PFSK-1 (cell line): ENCODE measurements around the gene ARHGEF7.

Source experiments
- FOXP2 ChIP-seq: optimal IDR thresholded peaks from 2 replicates; pipeline ENCODE3; 2011; ENCODE audit warnings: borderline replicate concordance, control low read depth, inconsistent platforms; ENCODE audit not compliant: insufficient read depth; ENCODE audit errors: extremely low read length, extremely low read depth
- POLR2AphosphoS5 ChIP-seq: IDR thresholded peaks from 2 replicates; pipeline ENCODE4 v1.6.1; 2012; ENCODE audit warnings: low read depth, mild to moderate bottlenecking, control low read depth, low read length, moderate library complexity
- SIN3A ChIP-seq: IDR thresholded peaks from 2 replicates; pipeline ENCODE4 v1.6.1; 2012; ENCODE audit warnings: mild to moderate bottlenecking, low read length, moderate library complexity, borderline replicate concordance; ENCODE audit not compliant: insufficient read depth
- TAF1 ChIP-seq: IDR thresholded peaks from 2 replicates; pipeline ENCODE4 v1.6.1; 2012; ENCODE audit warnings: low read length, control low read depth, borderline replicate concordance; ENCODE audit not compliant: insufficient read depth
- TF ChIP-seq, protein P1 (sequence below), 2 experiments: IDR thresholded peaks; 2 replicates each; pipeline versions ENCODE4 v1.6.1 to v1.8.0; 2011 to 2012; ENCODE audit warnings: low read depth in 2 of 2, low read length in 2 of 2, control low read depth in 1 of 2, inconsistent platforms in 1 of 2, mild to moderate bottlenecking in 1 of 2, moderate library complexity in 1 of 2; ENCODE audit not compliant: insufficient read depth in 1 of 2

ARHGEF7 gene

DNA sequence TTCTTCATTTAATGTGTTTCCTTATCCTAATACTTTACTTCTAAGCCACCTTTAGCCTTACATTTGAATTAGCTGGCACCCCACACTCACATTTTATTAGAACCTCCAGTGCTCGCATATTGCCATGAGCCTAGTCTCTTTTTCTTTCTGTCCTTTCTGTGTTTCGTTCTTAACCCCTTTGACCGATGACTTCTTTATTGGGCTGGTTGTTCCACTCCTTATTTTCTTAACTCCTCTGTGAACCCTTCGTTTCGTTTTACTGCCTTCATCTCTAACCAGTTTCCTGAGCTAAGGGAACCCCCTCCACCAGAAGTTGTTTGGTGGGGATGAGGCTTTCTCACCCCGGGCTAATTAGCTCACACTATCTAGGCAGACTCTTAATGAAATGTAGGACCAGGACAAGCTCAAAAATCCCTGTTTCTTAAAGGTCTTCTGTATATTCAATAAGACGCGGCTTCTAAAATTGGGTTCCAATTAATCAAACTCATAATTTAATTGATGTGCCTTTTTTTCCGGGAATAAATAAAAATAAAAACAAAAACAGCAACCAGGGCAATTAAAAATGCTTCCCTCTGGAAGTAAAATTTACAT, 19.1 kb upstream of the ARHGEF7 start:
- TF ChIP-seq POLR2AphosphoS5 (no peak), TAF1 (no peak), SIN3A (no peak), FOXP2 (no peak)
- TF ChIP-seq, protein P1, sequence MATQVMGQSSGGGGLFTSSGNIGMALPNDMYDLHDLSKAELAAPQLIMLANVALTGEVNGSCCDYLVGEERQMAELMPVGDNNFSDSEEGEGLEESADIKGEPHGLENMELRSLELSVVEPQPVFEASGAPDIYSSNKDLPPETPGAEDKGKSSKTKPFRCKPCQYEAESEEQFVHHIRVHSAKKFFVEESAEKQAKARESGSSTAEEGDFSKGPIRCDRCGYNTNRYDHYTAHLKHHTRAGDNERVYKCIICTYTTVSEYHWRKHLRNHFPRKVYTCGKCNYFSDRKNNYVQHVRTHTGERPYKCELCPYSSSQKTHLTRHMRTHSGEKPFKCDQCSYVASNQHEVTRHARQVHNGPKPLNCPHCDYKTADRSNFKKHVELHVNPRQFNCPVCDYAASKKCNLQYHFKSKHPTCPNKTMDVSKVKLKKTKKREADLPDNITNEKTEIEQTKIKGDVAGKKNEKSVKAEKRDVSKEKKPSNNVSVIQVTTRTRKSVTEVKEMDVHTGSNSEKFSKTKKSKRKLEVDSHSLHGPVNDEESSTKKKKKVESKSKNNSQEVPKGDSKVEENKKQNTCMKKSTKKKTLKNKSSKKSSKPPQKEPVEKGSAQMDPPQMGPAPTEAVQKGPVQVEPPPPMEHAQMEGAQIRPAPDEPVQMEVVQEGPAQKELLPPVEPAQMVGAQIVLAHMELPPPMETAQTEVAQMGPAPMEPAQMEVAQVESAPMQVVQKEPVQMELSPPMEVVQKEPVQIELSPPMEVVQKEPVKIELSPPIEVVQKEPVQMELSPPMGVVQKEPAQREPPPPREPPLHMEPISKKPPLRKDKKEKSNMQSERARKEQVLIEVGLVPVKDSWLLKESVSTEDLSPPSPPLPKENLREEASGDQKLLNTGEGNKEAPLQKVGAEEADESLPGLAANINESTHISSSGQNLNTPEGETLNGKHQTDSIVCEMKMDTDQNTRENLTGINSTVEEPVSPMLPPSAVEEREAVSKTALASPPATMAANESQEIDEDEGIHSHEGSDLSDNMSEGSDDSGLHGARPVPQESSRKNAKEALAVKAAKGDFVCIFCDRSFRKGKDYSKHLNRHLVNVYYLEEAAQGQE (IDR thresholded peaks at IDR 0.05; ENCODE audit: insufficient read depth in 1 of 2, low read depth in 2 of 2, low read length in 2 of 2) = no peak

DNA sequence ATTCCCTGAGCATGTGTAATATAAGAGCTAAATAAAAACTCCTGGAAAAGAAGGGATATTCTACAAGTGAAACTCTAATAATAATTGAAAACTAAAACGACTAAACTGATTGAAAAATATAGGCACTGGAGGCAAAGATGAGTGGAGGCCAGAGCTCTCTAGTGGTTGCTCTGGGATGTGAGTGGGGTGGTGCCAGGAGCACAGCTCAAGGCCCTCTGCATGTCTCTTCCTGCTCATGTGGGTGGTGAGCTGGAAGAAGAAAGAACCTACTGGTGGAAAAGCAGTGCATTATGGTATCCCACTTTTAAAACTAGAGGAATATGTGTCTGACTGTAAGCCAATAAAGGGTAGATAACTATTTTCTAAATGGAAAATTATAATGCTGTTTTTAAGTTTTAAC, 15.8 kb upstream of the ARHGEF7 start:
- no peak for TF ChIP-seq TAF1
- no peak for TF ChIP-seq FOXP2
- TF ChIP-seq SIN3A = no peak
- TF ChIP-seq, protein P1 (IDR thresholded peaks at IDR 0.05; ENCODE audit: insufficient read depth in 1 of 2, low read depth in 2 of 2, low read length in 2 of 2) = no peak
- no peak for TF ChIP-seq POLR2AphosphoS5

DNA sequence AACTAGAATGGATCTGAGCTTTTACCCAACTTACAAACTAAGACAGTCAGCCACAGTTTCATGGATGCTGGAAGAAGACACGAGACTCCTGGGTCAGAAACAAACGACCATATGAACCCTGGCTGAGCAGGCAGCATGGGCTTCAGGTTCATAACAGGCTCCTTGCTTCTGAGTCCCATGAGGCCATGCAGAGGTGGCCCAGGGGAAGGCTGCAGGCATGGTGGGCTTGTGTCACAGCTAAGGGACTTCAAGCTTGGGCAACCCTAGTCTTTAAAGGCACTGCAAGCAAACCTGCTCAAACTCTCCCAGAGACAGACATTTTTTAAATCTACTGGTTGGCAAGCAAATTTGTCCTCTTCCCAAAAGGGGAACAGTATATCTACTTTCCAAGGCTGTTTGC, 5.1 kb upstream of the ARHGEF7 start:
- TF ChIP-seq TAF1 (no peak), FOXP2 (no peak), SIN3A (no peak)

GRCh38 chr13:111111376-111111937, 3.7 kb upstream of the ARHGEF7 start:
- TF ChIP-seq TAF1 (no peak), POLR2AphosphoS5 (no peak), SIN3A (no peak), FOXP2 (no peak)
- TF ChIP-seq, protein P1 (IDR thresholded peaks at IDR 0.05; ENCODE audit: insufficient read depth in 1 of 2, low read depth in 2 of 2, low read length in 2 of 2) = no peak

DNA sequence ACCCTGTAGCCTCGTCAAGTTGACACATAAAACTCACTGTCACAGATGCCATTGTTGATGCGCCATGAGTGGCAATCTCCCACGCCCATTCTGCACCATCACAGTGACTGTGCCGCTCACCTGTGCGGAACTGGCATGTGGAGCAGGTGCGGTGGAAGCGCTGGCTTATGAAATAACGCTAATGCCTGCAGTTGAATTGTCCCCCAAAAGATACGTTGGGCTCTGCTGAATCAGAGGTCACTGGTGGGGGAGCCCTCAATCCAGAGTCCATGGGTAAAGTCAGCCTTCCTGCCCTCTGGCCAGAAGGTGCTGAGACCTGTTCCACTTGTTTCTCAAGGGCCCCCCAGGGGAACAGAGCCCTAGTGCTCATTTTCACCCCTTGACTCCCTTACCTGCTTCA, 2.9 kb upstream of the ARHGEF7 start:
- TF ChIP-seq SIN3A (no peak), FOXP2 (no peak)

DNA sequence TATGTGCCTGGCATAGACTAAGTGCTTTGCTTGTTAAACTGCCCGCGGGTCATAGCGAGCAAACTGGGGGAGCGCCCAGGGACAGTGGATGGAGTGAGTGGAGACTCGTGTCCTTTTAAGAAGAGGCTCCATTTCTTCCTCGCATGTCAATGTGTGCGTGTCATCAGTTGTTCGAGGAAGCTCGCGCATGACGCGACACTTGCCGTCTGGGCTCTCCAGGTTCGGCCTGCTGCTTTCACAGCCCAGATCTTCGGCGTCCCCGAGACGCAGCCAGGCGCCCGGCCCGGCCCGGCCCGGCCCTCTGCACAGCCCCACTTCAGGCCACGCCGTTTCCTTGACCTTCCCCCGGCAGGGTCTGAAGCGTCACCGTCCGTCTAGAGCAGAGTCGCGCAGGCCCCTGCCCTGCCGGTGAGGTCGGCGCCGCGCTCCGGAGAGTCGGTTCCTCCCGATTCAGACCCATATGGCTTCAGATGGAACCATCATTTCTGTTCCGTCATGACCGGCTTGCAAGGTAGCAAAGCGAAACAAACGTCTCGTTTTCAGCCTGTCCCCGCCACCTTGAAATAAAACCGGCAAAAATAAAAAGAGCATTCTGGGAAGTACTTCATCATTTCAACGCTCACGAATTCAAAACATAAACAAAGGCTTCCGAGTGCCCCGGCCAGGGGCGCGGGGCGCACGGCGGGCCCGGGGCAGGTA, 599 bp upstream of the ARHGEF7 start:
- TF ChIP-seq POLR2AphosphoS5 = no peak
- TF ChIP-seq FOXP2 = no peak
